ENCODE results near the gene DOC2A. TPM values are rescaled to one million over a fixed set of nuclear protein-coding genes. Genes with fewer than 3 reads are reported as not detected.
"Not testable (repeated sequence)": the region's sequence is repeated elsewhere in the genome, so short reads cannot be mapped to it uniquely, and the experiment has no call there.

Gene DOC2A
- total RNA-seq = 1.5 TPM

DNA sequence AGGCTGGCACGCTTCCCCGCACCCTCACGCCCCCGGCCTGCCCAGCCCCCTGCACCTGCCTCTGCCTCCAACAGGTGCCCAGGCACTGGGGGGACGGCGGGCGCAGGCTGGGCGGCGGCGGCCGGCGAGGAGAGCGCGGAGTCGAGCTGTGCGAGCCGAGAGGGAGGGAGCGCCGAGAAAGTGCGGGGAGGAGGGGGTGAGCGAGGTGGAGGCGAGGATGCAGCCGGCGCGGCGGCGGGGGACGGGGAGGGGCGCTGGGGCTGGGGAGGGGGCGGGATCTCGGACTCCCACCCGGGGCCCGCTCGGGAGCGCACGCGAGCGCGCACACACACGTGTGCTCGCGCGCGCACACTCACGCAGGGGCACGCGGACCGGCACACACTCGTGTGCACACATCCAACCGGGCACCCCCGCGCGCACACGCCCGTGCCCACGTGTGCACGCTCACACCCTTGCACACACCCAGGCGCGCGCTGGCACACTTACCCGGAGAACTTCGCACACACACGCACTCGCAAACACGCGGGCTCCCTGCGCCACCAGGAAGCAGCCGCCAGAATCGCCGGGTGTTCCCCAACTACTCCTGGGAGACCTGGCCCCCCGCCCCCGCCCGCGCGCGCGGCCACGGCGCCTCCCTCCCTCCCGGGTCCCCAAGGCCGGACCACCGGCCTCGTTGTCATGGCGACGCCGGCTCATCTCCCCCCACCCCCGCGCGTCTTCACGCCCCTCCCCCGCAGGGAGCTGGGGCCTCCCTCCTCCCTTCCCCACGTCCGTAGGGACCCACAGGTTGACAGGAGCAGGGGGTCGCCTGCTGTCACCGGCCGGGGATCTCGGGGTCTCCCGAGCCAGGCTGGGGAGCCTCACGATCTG, at the start of gene DOC2A:
DOC2A (minus strand) TSS at position 184 of the 870 bp plus-strand sequence. CDS start 805 bp downstream, outside the sequence.
- no peak for DNase-seq

GRCh38 chr16:30060346-30060745, 49.5 kb upstream of the DOC2A start:
- no peak for DNase-seq

GRCh38 chr16:30054959-30055553, 44.2 kb upstream of the DOC2A start:
- DNase-seq = no peak

GRCh38 chr16:30054451-30054850, 43.6 kb upstream of the DOC2A start:
- no peak for DNase-seq

DNA sequence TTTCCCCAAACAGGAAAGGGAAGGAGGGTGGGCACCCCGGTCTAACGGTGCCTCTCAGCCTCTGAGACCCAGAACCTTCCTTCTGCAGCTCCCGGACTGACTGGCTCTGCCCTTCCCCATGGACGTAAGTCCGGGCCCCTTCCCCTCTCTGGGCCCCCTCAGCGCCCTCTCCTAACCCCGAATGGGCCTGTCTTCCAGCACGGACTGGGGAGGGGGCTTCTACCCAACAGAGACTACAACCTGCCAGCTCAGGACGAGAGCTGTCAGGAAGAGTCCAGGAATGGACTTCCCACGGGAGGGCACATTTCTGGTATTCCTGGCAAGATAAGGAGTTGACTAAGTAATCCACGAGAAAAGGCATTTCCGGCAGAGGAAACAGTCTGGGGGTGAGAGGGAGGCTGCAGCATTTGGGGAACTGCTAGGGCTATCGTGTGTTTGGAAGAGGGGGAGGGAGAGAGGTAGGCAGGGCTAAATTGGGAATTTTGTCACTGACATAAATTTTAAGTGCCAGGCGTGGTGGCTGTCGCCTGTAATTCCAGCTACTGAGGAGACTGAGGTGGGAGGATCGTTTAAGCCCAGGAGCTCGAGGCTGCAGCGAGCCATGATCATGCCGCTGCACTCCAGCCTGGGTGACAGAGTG, 42.7 kb upstream of the DOC2A start:
- DNase-seq = no peak

GRCh38 chr16:30052671-30053372, 42.0 kb upstream of the DOC2A start:
- peak; percentile 91 for DNase-seq

DNA sequence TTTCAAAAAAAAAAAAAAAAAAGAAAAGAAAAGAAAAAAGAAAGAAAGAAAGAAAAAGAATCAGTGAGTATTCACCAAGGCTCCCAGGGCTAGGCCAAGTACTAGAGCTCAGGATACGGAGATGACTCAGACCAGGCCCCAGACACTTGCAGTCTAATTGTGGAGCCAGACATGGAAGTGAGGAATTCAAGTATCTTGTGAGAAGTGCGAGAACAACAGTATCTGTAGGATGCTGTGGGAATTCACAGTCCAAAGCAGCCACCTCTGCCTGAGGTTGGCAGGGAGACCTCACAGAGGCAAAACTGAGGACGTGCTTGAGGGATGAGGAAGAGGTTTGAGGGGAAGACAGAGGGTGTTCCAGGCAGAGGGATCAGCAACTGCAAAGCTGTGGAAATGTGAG, 40.7 kb upstream of the DOC2A start:
- no peak for DNase-seq

GRCh38 chr16:30049871-30050270, 39.0 kb upstream of the DOC2A start:
- no peak for DNase-seq

- DNase-seq = no peak
Measured at GRCh38 chr16:30046588-30046987, 35.8 kb upstream of the DOC2A start.

DNA sequence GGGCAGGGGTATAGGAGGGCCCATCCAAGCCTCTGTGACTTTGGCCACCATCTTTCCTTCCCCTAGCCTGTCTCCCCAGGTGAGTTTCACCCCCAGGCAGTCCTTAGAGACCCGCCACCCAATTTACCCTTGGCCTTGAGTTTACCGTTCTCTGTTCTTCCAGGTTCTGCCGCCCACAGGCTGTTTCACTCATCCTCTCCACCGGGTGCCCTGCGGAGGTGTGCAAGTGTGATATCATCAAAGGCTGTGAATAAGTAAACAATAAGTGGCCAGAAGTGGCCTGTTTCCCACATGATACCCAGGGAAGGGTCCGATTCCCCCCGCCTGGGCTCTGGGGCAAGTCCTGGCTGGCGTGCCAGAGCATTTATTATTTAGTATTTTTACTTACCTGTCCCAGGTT, 35.4 kb upstream of the DOC2A start:
- no peak for DNase-seq

DNA sequence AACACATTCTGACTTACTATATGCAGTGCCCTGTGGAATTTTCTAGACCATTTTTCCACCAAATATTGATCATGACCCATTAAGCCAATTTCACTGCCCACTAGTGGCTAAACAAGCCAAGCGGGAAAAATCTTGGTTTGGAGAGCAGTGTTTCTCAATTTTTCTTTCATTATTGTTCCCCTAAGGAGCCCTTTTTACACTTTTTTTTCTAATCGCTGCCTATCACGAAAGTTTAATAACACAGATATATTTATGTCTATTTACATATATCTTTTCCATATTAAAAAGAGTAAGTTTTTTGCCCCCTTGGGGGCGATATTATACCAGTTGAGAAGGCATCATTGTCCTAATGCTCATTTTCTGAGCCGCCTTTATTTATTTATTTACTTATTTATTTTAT, 31.0 kb upstream of the DOC2A start:
- DNase-seq = no peak

- not testable (repeated sequence) for DNase-seq
Measured at GRCh38 chr16:30040690-30041089, 29.9 kb upstream of the DOC2A start.

DNA sequence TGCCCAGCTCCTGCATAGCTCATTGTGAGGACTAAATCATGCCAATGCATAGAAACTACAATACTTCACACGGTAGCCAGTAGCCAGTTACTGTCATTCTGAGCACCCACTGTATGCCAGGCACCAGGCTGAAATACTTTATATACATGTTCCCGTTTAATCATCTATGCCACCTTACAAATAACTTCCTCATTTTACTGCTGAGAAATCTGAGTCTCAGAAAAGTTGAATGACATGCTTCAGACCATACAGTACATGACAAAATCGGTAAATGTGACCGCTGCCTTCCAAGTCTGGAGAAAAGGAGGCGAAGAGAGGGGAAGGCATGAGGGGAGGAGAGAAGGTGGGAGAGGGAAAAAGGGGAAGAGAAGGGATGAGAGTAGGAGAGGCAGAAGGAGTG, 29.4 kb upstream of the DOC2A start:
- no peak for DNase-seq

GRCh38 chr16:30033270-30033669, 22.4 kb upstream of the DOC2A start:
- DNase-seq = no peak

DNA sequence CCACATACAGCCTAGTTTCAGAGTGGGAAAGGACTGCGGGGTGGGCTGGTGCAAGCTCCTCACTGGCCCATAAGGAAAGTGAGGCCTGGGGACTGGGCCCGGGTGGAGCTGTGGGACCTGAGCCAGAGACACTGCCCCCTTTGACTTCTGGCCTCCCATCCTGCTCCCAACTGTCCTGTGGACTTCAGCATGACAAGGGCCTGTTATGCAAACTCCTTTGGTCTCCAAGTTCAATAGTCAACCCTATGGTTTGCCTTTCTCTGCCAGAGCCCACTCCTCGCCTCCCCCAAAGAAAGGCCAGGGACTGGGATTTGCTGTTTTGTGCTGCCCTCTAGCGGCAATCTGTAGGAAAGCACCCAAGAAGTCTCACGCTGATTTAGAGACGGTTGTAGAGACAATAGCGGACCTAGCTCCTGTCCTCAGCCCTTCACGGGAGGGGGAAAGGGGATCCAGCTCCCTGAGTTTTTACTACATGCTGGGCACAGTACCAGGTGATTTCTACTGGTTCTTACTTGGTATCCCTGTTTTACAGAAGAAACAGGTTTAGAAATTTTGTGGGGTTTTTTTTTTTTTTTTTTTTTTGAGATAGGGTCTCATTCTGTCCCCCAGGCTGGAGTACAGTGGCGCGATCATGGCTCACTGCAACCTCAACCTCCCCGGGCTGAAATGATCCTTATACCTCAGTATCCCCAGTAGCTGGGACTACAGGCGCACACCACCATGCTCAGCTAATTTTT, 21.4 kb upstream of the DOC2A start:
- DNase-seq = no peak

GRCh38 chr16:30031477-30031918, 20.7 kb upstream of the DOC2A start:
- DNase-seq = no peak

DNA sequence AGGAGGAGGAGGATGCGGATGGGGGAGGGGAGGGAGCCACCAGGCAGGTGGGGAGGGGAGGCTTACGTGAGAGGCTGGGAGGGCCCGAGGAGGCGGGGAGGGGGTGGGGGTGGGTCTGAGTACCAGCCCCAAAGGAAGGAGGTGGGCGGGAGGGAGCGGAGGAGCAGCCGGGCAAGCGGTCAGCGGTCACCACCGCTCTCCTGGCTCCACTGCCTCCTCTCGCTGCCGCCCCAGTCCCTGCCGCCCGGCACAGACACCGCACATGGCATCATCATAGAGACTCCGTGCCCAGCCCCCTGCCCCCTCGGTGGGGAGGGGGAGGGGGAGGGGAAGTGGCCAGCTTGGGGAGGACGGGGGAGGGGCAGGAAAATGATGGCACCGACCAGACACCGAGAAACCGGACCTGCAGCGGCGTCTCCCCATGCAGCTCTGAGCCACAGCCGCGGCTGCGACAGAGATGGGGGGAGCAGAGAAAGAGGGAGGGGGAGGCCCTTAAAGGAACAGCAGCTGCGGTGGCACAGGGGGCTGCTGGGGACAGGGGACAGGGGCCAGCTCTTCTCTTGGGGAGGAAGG, 20.1 kb upstream of the DOC2A start, which contains the start of gene TLCD3B:
TLCD3B (minus strand) TSS at position 431 of the 573 bp plus-strand sequence. CDS start 744 bp downstream, outside the sequence.
- DNase-seq = no peak

DNA sequence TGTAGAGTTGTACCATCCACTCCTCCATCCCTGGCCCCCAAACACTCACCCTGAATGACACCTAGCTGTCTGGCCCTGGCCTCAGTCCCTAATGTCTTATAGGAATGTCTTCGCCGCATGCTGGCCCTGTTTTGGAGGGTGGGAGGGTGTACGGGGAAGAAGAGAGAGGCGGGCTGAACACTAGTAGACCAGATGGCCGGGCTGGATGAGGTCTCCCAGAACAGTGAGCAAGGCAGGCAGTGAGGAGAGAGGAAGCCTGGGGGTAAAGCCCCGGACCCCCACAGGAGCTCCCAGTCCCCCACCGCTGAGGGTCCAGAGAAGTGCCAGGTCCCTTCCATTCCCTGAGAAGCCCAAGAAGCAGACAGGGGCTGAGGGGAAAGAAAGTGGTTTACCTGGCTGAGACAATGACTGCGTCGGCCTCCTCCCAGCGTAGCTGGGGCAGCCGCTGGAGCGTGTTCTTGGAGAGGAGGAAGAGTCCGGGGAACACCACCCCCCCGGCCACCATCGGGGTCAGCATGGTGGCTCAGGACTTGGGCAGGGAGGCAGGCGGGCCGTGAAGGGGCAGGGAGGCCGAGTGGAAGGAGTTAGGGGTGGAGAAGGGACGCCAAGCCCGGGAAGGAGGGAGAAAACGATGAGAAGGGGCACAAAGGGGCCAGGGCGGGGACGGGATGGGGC, 19.3 kb upstream of the DOC2A start:
- no peak for DNase-seq

DNA sequence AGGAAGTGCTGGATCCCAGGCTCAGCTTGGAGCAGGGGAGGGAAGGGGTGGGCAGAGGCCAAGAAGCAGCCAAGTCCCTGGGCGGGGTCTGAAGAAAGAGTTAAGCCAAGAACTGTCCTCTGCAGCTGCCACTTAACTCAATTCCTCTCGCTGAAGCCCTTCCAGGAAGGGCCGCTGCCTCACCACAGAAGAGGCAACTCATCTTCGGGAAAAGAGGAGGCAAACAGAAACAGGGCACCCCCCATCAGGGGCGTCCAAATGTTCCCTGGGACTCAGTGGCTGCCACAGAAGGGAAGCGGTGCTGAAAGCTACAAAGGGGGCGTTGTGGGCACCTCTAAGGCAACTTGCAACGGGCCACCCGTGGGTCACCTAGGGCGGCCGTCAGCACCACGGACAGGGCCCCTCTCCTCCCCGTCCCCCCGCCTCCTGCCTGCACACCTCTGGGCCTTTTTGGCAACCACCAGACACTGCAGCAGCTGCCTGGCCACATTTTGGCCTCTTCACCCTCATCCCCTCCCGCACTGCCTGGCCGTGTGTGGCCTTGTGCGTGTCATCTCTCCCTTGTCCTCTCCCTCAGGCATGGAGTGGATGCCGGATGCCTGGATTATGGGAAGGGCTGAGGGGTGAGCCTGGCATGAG, 17.7 kb upstream of the DOC2A start:
- DNase-seq = no peak

Data from skin of body (tissue), 2 donors.